ENCODE measurements around the gene TBC1D5. TPM values are rescaled to one million over a fixed set of nuclear protein-coding genes. Genes with fewer than 3 reads are reported as not detected.

TBC1D5 gene
- total RNA-seq, 1 donor from 2014 or later, result 32.1 TPM

DNA sequence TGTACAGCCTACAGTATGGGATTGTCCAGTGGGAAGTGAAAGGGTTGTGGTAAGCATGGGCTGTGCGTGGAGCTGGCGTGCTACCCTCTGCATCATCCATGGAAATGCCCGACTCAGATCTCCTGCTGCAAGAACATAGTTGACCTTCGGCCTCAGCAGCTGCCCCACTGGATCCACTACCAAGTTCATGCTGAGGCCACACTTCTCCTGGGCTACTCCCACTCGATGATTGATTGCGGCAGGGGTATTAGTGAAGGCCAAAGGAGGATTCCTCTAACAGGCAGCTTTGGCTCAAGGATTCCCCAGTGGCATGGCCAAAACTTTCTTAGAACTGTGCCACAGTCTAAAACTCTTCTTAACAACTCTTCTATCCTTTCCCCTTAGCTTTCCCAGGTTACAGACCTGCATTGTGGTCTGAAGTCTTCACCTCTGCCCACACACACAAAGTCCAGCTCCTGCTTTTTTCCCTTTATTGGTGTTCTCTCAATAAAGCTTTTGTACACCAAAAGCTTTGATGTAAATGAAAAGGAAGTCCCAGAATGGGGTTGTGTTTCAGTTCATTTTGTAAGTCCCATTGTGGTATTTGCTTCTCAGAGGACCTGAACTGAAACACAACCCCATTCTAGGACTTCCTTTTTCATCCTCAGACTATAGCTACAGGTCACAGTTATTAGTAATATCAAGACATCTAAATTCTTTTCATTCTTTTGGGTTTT is 4.9 kb upstream of the TBC1D5 start:
- H3K4me3 ChIP-seq (ENCODE audit: low read depth, low read length), result no peak overlapping the region
- TF ChIP-seq, protein P1, sequence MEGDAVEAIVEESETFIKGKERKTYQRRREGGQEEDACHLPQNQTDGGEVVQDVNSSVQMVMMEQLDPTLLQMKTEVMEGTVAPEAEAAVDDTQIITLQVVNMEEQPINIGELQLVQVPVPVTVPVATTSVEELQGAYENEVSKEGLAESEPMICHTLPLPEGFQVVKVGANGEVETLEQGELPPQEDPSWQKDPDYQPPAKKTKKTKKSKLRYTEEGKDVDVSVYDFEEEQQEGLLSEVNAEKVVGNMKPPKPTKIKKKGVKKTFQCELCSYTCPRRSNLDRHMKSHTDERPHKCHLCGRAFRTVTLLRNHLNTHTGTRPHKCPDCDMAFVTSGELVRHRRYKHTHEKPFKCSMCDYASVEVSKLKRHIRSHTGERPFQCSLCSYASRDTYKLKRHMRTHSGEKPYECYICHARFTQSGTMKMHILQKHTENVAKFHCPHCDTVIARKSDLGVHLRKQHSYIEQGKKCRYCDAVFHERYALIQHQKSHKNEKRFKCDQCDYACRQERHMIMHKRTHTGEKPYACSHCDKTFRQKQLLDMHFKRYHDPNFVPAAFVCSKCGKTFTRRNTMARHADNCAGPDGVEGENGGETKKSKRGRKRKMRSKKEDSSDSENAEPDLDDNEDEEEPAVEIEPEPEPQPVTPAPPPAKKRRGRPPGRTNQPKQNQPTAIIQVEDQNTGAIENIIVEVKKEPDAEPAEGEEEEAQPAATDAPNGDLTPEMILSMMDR (conservative IDR thresholded peaks at IDR 0.05; ENCODE audit: low read depth, low read length), result no peak
- no peak for DNase-seq (ENCODE audit: low read depth)

DNA sequence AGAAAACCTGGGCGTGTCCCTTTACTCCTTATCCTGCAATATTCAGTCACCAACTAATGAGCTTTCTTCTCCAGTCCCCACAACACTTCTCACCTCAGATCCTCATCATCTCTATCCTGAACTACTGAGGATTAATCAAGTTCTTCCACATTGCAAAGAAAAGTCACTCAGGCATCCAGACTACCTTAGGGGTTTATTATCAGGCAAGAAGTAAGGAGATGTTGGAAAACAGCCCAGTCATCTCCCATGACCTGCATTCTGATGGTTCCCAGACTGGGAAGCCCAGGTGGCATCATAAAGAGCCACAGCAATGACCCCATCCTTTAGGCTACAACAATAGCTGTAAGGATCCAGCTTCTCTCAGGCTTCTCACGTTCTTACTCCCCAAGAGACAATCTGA is 3.5 kb upstream of the TBC1D5 start:
- TF ChIP-seq, protein P1 (conservative IDR thresholded peaks at IDR 0.05; ENCODE audit: low read depth, low read length), result no peak
- no peak for DNase-seq (ENCODE audit: low read depth)
- H3K4me3 ChIP-seq (ENCODE audit: low read depth, low read length), result no peak overlapping the region

DNA sequence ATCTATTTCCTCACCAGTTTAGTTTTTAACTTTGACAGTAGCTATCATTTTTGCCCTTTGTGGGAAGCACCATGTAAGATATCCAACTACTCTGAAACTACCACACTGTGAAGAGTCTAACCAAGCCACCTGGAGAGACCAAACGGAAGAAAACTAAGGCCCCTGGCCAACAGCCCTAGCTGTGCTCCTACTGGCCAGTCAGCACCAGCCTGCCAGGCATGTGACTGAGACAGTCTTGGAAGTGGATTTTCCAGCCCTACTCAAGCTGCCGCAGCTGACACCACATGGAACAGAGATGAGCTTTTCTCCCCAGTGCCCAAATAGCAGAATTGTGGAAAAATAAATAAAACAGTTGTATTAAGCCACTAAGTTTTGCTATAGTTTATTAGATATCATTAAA is 2.9 kb upstream of the TBC1D5 start:
- no peak overlapping the region for H3K4me3 ChIP-seq (ENCODE audit: low read depth, low read length)
- no peak for DNase-seq (ENCODE audit: low read depth)
- TF ChIP-seq, protein P1 (conservative IDR thresholded peaks at IDR 0.05; ENCODE audit: low read depth, low read length), result no peak

DNA sequence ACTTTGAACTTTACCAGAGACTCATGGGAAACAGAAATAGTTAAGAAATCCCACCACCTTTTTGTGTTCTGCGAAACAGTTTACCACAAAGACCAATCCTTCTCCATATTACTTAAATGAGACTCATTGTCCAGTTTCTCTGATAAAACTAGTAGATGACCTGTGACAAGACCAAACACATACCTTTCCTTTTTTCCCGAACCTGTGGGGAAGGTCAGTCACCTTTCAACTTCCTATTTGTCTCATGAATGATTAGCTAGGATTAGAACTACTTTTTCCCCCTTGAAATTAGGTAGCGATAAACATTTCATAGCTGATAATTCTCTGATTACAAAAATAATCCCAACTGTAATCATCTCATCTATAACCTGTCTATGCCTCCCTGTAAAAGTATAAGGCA is 2.3 kb upstream of the TBC1D5 start:
- TF ChIP-seq, protein P1 (conservative IDR thresholded peaks at IDR 0.05; ENCODE audit: low read depth, low read length), result no peak
- DNase-seq (ENCODE audit: low read depth), result no peak
- no peak overlapping the region for H3K4me3 ChIP-seq (ENCODE audit: low read depth, low read length)

DNA sequence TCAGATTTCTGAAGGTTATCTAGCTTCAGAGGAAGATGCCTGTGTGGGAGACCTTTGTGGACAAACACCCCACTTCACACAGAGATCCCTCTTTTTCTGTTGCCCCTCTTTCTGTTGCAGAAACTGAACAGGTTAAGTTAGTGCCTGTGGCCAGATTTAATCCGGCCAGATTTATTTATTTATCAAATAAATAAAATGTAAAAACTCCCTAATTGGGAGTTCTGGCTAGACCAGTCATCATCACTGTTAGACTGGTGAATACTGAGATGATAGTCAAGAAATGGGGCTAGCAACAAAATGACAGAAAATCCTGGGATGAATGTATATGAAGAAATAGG is 1.2 kb upstream of the TBC1D5 start:
- peak overlapping the region; percentile 72 for H3K4me3 ChIP-seq (ENCODE audit: low read depth, low read length)
- DNase-seq (ENCODE audit: low read depth), result no peak
- TF ChIP-seq, protein P1 (conservative IDR thresholded peaks at IDR 0.05; ENCODE audit: low read depth, low read length), result no peak

DNA sequence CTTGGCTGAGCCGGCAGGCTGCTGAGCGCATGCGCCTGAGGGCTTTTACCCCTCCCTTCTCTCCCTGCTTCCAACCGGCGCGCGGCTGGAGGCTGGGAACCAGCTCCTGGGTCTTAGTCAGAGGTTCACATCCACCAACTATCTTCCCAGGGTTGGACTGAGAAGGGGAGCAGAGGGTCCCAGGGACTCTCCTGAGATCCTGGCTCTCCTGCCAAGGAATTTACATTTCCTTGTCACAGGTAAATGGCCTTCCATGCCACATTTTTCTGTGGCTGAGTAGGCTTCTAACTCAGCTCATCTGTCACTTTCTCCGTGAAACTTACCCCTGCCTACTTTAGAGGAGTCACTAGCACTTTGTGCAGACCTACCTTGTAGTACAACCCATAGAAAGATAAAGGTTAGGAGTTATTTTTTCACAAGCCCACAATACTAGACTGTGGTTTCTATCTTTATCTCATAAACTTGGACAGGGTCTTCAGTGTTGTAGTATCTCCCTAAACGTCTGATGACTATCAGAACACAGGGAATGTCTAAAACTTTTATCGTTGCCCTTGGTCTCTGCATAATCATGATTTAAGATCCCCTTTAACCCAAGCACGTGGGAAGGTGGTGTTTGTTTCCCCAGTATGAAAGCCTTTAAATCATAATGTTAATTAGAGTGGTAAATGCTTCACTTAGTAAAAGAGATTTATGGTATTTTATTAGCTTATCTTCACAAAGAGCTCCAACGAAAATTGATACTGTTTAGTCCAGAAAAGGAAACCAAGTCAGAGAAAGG is 638 bp upstream of the TBC1D5 start:
- H3K4me3 ChIP-seq (ENCODE audit: low read depth, low read length), result peak overlapping the region; percentile 72
- TF ChIP-seq, protein P1 (conservative IDR thresholded peaks at IDR 0.05; ENCODE audit: low read depth, low read length), result no peak
- peak; percentile 58 for DNase-seq (ENCODE audit: low read depth)

Measured in epithelial cell of proximal tubule (primary cell).